Thyroid gland (tissue), 4 donors: ENCODE measurements around the gene TMEM255B.
"Not testable (repeated sequence)": the region's sequence is repeated elsewhere in the genome, so short reads cannot be mapped to it uniquely, and the experiment has no call there.

Source experiments
- CTCF ChIP-seq, 6 experiments: fragments of 200-600 bp in 3 of 6; fragments of 450-650 bp in 3 of 6; sonication (generic) in 3 of 6; IDR thresholded peaks; one replicate each; pipeline ENCODE4 v1.5.1; 2016 to 2019; ENCODE audit warnings: antibody characterized with exemption in 6 of 6, mild to moderate bottlenecking in 2 of 6, inconsistent platforms in 1 of 6, moderate library complexity in 1 of 6
- POLR2A ChIP-seq, 2 donors: fragments of 450-650 bp; IDR thresholded peaks; one replicate each; pipeline ENCODE4 v1.6.1; 2017; ENCODE audit warnings: antibody characterized with exemption in 2 of 2, mild to moderate bottlenecking in 2 of 2, moderate library complexity in 1 of 2

DNA sequence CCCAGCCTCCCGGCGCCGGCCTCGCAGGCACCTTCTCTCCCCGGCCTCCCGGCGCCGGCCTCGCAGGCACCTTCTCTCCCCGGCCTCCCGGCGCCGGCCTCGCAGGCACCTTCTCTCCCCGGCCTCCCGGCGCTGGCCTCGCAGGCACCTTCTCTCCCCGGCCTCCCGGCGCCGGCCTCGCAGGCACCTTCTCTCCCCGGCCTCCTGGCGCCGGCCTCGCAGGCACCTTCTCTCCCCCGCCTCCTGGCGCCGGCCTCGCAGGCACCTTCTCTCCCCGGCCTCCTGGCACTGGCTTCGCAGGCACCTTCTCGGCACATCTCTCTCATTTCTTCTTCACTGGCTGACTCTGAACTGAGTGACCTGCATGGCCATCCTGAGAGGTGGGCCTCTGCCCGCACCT lies 67.4 kb downstream of the TMEM255B start:
- not testable (repeated sequence) for TF ChIP-seq CTCF, POLR2A (IDR thresholded peaks at IDR 0.05)
